Karpas-422 (cell line): Measurements from ENCODE around the gene GNAS. TPM values are rescaled to one million over a fixed set of nuclear protein-coding genes. Genes with fewer than 3 reads are reported as not detected.
A peak's percentile ranks its signal among the peaks of the same experiment; 100 is the strongest.
"Not testable (repeated sequence)": the region's sequence is repeated elsewhere in the genome, so short reads cannot be mapped to it uniquely, and the experiment has no call there.

Source experiments
- DNase-seq: peaks from one replicate; pipeline ENCODE4 v3.0.0-alpha.2; 2015
- H2AFZ ChIP-seq: fragments of 200-600 bp; sonication (generic); 2 replicates; pipeline ENCODE4 v1.6.1; 2014; ENCODE audit warnings: antibody characterized with exemption, low read length, mixed read lengths
- H3K27ac ChIP-seq: fragments of 200-600 bp; sonication (generic); 2 replicates; pipeline ENCODE4 v1.5.1; 2014; ENCODE audit warnings: mild to moderate bottlenecking, low read length, moderate library complexity
- H3K27me3 ChIP-seq: fragments of 200-600 bp; sonication (generic); 2 replicates; pipeline ENCODE4 v1.6.1; 2014; ENCODE audit warnings: low read length, mixed read lengths
- H3K36me3 ChIP-seq: fragments of 200-600 bp; sonication (generic); 2 replicates; pipeline ENCODE4 v1.6.1; 2014; ENCODE audit warnings: low read length, mixed read lengths; ENCODE audit not compliant: insufficient read depth
- H3K4me1 ChIP-seq: fragments of 200-600 bp; sonication (generic); 2 replicates; pipeline ENCODE4 v1.6.1; 2014; ENCODE audit warnings: mild to moderate bottlenecking, low read length, mixed read lengths
- H3K4me2 ChIP-seq: fragments of 200-600 bp; sonication (generic); 2 replicates; pipeline ENCODE4 v1.6.1; 2014; ENCODE audit warnings: low read length, low read depth, mild to moderate bottlenecking; ENCODE audit not compliant: poor library complexity, severe bottlenecking
- H3K4me3 ChIP-seq: fragments of 200-600 bp; sonication (generic); 2 replicates; pipeline ENCODE4 v1.5.1; 2014; ENCODE audit warnings: mild to moderate bottlenecking, antibody characterized with exemption, low read length, mixed read lengths
- H3K79me2 ChIP-seq: fragments of 200-600 bp; sonication (generic); 2 replicates; pipeline ENCODE4 v1.6.1; 2014; ENCODE audit warnings: mild to moderate bottlenecking, low read length, mixed read lengths
- H3K9ac ChIP-seq: fragments of 200-600 bp; sonication (generic); 2 replicates; pipeline ENCODE4 v1.6.0; 2014; ENCODE audit warnings: low read length
- H3K9me2 ChIP-seq: fragments of 200-600 bp; sonication (generic), shearing (Covaris generic); replicated peaks from 2 replicates; pipeline ENCODE4 v1.6.0; 2014; ENCODE audit warnings: mild to moderate bottlenecking, low read length, moderate library complexity; ENCODE audit not compliant: insufficient read depth
- H3K9me3 ChIP-seq: fragments of 300-700, 200-600 bp; sonication (generic); 2 replicates; pipeline ENCODE4 v1.6.1; 2014; ENCODE audit warnings: low read length, mixed read lengths
- H4K20me1 ChIP-seq: fragments of 200-600 bp; sonication (generic); 2 replicates; pipeline ENCODE4 v1.6.1; 2014; ENCODE audit warnings: mild to moderate bottlenecking, antibody characterized with exemption, low read length, low read depth; ENCODE audit not compliant: insufficient read depth
- total RNA-seq: library from RNA; depleted of rRNA; stranded (reverse); fragments of >200 nt; shearing (Covaris generic); gene quantifications from 2 replicates; pipeline ENCODE4 v1.2.3, GENCODE V29; 2014; ENCODE audit warnings: low replicate concordance

The GNAS gene
- total RNA-seq, 1 experiment from 2014 or later = 624 TPM

DNA sequence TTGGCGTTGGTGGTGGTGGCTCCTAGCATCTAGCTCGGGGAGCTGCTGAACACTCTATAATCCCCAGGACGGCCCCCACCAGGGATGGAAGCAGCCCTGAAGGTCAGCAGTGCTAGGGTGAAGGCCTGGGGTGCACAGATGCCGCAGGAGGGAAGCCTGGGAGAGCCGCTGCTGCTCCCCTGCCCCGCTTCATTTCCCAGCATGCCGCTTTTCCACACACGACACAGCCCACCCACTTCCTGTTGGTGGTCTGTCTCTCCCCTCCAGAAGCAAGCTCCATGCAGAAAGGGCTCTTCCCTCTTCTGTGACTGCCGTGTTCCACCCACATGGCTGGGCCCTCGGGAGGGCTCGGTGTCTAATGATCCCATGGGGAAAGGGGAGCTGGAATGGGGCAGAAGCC, 37.1 kb upstream of the GNAS start:
- Histone ChIP-seq H2AFZ (no peak overlapping the region), H3K9me3 (no peaks in the 10 kb centered on the region), H3K27me3 (no peaks in the 10 kb centered on the region), H3K79me2 (no peaks in the 10 kb centered on the region), H3K9me2 (no peaks in the 10 kb centered on the region), H3K4me2 (no peak overlapping the region), H4K20me1 (no peaks in the 10 kb centered on the region), H3K9ac (no peak overlapping the region), H3K4me3 (no peak overlapping the region), H3K27ac (no peak overlapping the region), H3K36me3 (no peaks in the 10 kb centered on the region), H3K4me1 (no peaks in the 10 kb centered on the region)
- no peak for DNase-seq

DNA sequence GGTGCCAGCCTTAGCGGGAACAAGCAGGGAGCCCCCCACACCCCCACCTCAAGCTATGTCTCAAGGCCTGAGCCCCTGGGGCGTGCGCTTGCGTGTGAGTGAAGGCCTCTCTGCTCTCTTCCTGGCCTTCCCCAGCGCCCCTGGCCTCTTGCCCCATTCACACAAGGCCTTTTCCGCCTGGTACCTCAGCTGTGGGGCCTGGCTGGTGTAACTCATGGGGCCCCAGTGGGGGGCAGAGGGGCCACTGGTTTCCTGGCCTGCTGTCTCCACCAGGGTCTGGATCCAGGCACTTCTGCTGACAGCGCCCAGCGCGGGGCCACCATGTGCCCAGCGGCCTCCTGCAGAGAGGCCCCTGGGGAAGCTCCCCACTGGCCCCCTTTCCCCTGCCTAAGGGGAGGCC, 36.5 kb upstream of the GNAS start:
- H3K4me3 ChIP-seq = no peak overlapping the region
- no peaks in the 10 kb centered on the region for H3K9me2 ChIP-seq
- H3K9ac ChIP-seq = no peak overlapping the region
- H3K27ac ChIP-seq = no peak overlapping the region
- H3K9me3 ChIP-seq = no peaks in the 10 kb centered on the region
- no peaks in the 10 kb centered on the region for H3K27me3 ChIP-seq
- H2AFZ ChIP-seq = no peak overlapping the region
- H3K4me1 ChIP-seq = no peaks in the 10 kb centered on the region
- no peaks in the 10 kb centered on the region for H3K79me2 ChIP-seq
- no peaks in the 10 kb centered on the region for H3K36me3 ChIP-seq
- no peak for DNase-seq
- no peak overlapping the region for H3K4me2 ChIP-seq
- no peaks in the 10 kb centered on the region for H4K20me1 ChIP-seq

DNA sequence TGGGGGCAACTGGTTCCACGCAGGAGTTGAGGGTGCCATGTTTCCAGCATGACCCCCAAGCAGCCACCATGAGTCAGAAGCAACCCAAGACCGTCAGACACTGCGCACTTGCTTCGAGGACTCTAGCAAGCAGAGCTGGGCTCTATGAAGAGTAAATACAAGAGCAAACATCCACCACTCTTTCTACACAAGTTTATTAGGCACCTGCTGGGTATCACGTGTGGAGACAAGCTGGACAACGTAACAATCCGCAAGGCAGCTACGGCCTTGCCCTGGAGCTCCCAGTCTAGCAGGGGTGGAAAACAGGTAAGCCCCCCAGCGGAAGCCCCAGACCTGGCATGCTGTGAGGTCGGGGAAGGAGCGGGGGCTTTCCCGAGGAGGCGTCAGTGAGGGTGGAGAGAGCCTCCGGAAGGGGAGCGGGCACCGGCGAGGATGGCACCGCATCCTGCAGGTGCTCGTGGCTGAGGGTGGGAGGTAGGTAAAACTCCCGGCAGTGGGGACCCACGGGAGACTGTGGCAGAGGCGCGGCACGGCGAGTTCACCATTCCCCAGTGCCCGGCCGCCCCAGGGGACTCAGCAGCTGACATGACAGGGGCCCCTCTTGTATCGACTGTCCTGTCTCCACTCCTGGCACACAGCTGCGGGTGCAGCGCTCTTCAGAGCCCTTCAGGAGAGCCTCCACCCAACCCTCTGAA, 35.4 kb upstream of the GNAS start:
- no peak overlapping the region for H3K27ac ChIP-seq
- H3K9ac ChIP-seq = no peak overlapping the region
- no peak overlapping the region for H3K4me3 ChIP-seq
- no peaks in the 10 kb centered on the region for H3K4me1 ChIP-seq
- H2AFZ ChIP-seq = no peak overlapping the region
- no peak for DNase-seq
- no peaks in the 10 kb centered on the region for H4K20me1 ChIP-seq
- H3K4me2 ChIP-seq = no peak overlapping the region
- H3K9me2 ChIP-seq = no peaks in the 10 kb centered on the region
- H3K9me3 ChIP-seq = no peaks in the 10 kb centered on the region
- no peaks in the 10 kb centered on the region for H3K36me3 ChIP-seq
- no peaks in the 10 kb centered on the region for H3K27me3 ChIP-seq
- no peaks in the 10 kb centered on the region for H3K79me2 ChIP-seq

DNA sequence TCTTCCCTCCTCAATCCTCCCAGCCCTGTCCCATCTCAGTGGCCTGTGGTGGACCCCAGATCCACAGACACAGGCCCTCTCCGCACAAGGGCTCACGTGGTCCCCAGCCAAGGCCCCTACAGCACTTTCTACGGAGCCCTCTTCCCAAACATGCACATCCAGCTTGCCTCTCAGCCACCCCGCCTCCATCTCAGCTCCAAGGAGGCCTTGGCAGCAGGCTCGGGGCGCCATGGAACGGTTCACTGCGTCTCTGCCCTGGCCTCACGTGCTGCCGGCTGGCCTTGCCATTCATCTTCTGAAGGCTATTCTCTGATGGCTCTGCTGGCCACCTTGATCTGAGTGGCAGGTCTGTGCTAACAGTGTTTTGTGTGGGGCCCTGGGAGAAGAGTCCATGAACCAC, 34.8 kb upstream of the GNAS start:
- H3K9ac ChIP-seq = no peak overlapping the region
- H3K36me3 ChIP-seq = no peaks in the 10 kb centered on the region
- DNase-seq = no peak
- H3K4me1 ChIP-seq = no peaks in the 10 kb centered on the region
- no peak overlapping the region for H3K4me2 ChIP-seq
- H3K4me3 ChIP-seq = no peak overlapping the region
- no peaks in the 10 kb centered on the region for H3K9me2 ChIP-seq
- no peak overlapping the region for H2AFZ ChIP-seq
- no peaks in the 10 kb centered on the region for H3K9me3 ChIP-seq
- no peak overlapping the region for H3K27ac ChIP-seq
- H3K27me3 ChIP-seq = no peaks in the 10 kb centered on the region
- H4K20me1 ChIP-seq = no peaks in the 10 kb centered on the region
- H3K79me2 ChIP-seq = no peaks in the 10 kb centered on the region

DNA sequence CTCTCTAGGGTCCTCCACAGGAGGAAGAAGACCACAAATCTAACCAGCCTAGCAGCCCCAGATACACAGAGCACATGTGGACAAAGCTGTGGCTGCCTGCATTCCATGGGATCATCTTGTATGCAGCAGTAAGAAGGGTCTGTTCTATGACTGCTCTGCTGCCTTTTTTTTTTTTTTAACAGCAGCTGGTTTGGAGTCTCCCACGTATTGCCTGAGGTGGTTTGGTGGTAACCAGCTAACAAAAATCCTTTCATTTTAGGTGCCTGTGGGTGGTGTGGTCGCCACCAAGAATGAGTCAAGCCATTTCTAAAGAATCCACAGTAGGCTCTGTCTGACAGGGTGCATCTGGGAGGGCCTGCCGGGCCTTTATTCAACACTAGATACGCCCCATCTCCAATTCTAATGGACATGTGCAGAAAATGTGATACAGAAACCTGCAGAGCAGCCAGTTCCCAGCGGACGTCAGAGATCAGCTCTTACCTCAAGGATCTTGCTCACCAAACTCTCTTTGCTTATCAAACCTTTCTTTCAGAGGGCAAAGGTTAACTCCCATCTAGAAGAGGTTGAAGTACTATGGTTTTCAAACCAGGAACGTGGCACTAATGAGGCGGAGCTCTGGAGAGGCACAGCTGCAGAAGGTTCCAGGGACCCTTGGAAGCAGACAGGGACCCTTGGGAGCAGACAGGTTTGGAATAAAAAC, 33.8 kb upstream of the GNAS start:
- no peak overlapping the region for H3K9ac ChIP-seq
- no peak overlapping the region for H3K4me3 ChIP-seq
- no peaks in the 10 kb centered on the region for H3K9me3 ChIP-seq
- H2AFZ ChIP-seq = no peak overlapping the region
- no peaks in the 10 kb centered on the region for H3K4me1 ChIP-seq
- H4K20me1 ChIP-seq = no peaks in the 10 kb centered on the region
- no peaks in the 10 kb centered on the region for H3K9me2 ChIP-seq
- H3K27ac ChIP-seq = no peak overlapping the region
- no peaks in the 10 kb centered on the region for H3K36me3 ChIP-seq
- no peaks in the 10 kb centered on the region for H3K79me2 ChIP-seq
- no peaks in the 10 kb centered on the region for H3K27me3 ChIP-seq
- H3K4me2 ChIP-seq = no peak overlapping the region
- no peak for DNase-seq

DNA sequence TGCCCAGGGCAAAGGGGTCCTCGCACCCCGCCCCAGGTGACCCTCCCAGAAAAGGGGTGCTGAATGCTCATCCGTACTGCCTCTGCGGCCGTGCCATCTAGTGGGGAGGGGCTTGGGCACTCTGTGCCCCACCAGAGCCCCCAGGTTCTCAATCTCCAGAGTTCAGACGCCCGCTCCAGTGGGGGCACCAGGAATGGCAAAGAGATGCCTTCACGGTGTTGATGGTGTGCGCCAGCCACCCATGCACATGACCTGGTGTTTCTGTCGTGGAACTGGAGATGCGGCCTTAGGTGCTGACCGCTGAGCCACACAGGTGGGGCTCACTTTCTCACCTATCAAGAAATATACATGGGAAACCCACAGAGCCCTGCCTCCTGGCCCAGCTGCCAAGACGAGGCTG, 32.6 kb upstream of the GNAS start:
- Histone ChIP-seq H3K4me1 (no peaks in the 10 kb centered on the region), H4K20me1 (0 out of 2 replicates have a peak, but pooled peaks cover 1% of the 10 kb centered on the region), H3K9me3 (no peaks in the 10 kb centered on the region), H3K79me2 (no peaks in the 10 kb centered on the region), H3K9me2 (no peaks in the 10 kb centered on the region), H3K9ac (no peak overlapping the region), H3K27ac (no peak overlapping the region), H2AFZ (no peak overlapping the region), H3K4me3 (no peak overlapping the region), H3K27me3 (no peaks in the 10 kb centered on the region), H3K36me3 (no peaks in the 10 kb centered on the region), H3K4me2 (no peak overlapping the region)
- DNase-seq = no peak

DNA sequence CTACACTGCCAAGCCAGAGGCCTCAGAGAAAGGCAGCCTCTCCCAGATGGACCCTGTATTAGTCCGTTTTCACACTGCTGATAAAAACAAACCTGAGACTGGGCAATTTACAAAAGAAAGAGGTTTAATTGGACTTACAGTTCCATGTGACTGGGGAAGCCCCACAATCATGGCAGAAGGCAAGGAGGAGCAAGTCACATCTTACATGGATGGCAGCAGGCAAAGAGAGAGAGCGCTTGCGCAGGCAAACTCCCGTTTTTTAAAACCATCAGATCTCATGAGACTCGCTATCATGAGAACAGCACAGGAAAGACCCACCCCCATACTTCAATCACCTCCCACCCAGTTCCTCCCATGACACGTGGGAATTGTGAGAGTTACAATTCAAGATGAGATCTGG, 32.0 kb upstream of the GNAS start:
- H3K27me3 ChIP-seq, H3K4me3 ChIP-seq, H3K79me2 ChIP-seq, H3K4me2 ChIP-seq, DNase-seq, H4K20me1 ChIP-seq, H3K27ac ChIP-seq, H3K9me2 ChIP-seq, H3K9ac ChIP-seq, H3K9me3 ChIP-seq, H3K36me3 ChIP-seq, H3K4me1 ChIP-seq, H2AFZ ChIP-seq: not testable (repeated sequence)

DNA sequence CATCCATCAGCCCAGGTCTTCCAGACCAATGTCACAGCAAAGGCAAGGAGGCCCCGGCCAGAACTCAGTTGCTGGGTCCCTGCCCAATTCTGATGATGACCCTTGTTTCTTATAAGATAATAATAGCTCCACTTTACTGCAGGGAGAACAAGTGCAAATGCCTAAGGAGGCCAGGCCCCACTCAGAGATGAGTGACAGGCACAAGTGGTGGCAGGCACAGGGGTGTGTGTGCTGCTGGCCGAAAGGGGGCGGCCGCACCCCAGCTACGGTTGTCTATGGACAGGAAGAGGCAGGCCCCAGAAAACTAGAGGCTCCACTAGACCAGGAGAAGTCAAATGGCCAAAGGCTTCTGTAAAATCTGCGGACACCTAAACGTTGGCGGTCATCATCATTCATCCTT, 30.4 kb upstream of the GNAS start:
- Histone ChIP-seq H3K79me2 (no peaks in the 10 kb centered on the region), H2AFZ (no peak overlapping the region), H4K20me1 (0 out of 2 replicates have a peak, but pooled peaks cover 5% of the 10 kb centered on the region), H3K27me3 (no peaks in the 10 kb centered on the region), H3K9me2 (no peaks in the 10 kb centered on the region), H3K9ac (no peak overlapping the region), H3K4me2 (no peak overlapping the region), H3K9me3 (no peaks in the 10 kb centered on the region), H3K36me3 (no peaks in the 10 kb centered on the region), H3K4me1 (no peaks in the 10 kb centered on the region), H3K27ac (no peak overlapping the region), H3K4me3 (no peak overlapping the region)
- peak; percentile 70 for DNase-seq
